ENCODE measurements around the gene TNFRSF4. TPM values are rescaled to one million over a fixed set of nuclear protein-coding genes. Genes with fewer than 3 reads are reported as not detected.

TNFRSF4 gene
- total and polyA plus RNA-seq, 10 of the 15 experiments (the other 5 are each of a cell fraction or from before 2014, with no cell fraction given): 0.05 to 7.3 (median 2.5) TPM; not detected in 1

DNA sequence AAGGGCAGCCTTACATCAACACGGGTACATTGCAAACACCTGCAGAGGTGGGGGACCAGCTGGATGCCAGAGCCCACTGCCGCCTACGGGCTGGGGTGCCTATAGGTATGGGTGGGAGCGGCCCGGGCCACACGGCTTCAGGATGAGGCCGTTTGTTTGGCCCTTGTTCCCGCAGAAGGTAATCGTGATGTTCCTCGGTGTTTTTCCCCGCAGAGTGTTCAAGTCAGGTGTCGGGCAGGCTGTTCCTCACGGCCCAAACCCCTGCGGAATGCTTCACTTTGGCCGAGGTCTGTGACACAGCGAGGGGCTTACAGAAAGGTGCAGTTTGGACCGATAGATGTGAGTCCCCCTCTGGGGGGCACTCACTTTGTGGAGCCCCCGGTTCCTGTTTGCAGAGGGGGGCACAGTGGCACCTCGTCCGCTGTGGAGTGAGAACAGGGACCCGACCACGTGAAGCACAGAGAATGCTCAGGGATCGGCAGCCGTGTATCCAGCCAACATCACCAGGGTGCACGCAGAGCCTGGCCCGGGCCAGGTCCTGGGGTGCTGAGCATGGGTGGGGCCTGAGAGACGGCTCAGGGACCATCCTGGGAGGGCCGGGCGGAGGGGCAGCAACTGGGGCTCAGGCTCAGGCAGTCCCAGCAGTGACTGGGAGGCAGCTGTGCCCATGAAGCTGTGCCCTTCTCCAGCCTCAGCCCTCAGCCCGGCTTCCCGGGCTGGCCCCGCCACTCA, 40.7 kb downstream of the TNFRSF4 start (continued):
- TF ChIP-seq, protein P1, sequence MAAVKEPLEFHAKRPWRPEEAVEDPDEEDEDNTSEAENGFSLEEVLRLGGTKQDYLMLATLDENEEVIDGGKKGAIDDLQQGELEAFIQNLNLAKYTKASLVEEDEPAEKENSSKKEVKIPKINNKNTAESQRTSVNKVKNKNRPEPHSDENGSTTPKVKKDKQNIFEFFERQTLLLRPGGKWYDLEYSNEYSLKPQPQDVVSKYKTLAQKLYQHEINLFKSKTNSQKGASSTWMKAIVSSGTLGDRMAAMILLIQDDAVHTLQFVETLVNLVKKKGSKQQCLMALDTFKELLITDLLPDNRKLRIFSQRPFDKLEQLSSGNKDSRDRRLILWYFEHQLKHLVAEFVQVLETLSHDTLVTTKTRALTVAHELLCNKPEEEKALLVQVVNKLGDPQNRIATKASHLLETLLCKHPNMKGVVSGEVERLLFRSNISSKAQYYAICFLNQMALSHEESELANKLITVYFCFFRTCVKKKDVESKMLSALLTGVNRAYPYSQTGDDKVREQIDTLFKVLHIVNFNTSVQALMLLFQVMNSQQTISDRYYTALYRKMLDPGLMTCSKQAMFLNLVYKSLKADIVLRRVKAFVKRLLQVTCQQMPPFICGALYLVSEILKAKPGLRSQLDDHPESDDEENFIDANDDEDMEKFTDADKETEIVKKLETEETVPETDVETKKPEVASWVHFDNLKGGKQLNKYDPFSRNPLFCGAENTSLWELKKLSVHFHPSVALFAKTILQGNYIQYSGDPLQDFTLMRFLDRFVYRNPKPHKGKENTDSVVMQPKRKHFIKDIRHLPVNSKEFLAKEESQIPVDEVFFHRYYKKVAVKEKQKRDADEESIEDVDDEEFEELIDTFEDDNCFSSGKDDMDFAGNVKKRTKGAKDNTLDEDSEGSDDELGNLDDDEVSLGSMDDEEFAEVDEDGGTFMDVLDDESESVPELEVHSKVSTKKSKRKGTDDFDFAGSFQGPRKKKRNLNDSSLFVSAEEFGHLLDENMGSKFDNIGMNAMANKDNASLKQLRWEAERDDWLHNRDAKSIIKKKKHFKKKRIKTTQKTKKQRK (IDR thresholded peaks at IDR 0.05; ENCODE audit: low read depth, low read length): no peak
- TF ChIP-seq, protein P2, sequence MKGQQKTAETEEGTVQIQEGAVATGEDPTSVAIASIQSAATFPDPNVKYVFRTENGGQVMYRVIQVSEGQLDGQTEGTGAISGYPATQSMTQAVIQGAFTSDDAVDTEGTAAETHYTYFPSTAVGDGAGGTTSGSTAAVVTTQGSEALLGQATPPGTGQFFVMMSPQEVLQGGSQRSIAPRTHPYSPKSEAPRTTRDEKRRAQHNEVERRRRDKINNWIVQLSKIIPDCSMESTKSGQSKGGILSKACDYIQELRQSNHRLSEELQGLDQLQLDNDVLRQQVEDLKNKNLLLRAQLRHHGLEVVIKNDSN (IDR thresholded peaks at IDR 0.05; ENCODE audit: borderline replicate concordance, extremely low read length, insufficient read depth, low read depth, low read length): no peak
- TF ChIP-seq SIX5 (IDR thresholded peaks at IDR 0.05; ENCODE audit: low read depth, low read length, severe bottlenecking) (no peak), PAX8 (IDR thresholded peaks at IDR 0.05) (no peak), MXI1 (IDR thresholded peaks at IDR 0.05; ENCODE audit: low read depth, low read length) (no peak)
